ENCODE results near the gene THSD7B.

DNA sequence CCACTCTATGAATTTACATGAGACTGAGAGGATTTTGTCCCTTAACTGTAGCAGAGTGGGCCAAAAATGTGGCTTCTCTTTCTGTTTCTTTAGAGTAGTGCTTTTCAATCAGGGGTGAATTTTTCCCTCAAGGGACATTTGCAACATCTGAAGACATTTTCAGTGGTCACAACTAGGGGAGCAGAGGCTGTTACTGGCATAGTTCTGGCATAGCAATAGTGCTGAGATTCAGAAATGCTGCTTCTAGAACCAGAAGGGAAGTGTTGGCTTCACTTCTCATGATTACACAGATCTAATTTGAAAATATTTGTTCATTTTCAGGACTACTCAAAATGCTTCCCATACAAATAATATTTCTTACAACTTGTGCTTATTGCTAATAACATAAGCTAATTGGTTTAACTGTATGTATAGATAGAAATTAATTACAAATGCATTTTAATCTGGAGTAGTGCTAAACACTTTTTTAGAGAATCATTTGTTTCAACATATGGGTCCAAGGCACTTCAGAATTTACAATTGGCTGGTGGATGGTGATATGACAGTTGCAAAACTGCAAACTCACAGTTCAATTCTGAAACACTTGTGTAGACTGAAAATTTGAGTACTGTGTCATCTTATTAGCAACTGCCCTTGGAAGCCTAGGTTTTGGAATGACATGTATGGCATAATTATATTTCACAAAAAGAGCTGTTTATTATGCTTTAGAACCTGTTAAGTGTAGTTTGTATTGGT lies 526.7 kb downstream of the THSD7B start:
- TF ChIP-seq, protein P1, sequence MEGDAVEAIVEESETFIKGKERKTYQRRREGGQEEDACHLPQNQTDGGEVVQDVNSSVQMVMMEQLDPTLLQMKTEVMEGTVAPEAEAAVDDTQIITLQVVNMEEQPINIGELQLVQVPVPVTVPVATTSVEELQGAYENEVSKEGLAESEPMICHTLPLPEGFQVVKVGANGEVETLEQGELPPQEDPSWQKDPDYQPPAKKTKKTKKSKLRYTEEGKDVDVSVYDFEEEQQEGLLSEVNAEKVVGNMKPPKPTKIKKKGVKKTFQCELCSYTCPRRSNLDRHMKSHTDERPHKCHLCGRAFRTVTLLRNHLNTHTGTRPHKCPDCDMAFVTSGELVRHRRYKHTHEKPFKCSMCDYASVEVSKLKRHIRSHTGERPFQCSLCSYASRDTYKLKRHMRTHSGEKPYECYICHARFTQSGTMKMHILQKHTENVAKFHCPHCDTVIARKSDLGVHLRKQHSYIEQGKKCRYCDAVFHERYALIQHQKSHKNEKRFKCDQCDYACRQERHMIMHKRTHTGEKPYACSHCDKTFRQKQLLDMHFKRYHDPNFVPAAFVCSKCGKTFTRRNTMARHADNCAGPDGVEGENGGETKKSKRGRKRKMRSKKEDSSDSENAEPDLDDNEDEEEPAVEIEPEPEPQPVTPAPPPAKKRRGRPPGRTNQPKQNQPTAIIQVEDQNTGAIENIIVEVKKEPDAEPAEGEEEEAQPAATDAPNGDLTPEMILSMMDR (IDR thresholded peaks at IDR 0.05), result no peak
- no peak for TF ChIP-seq POLR2AphosphoS5 (IDR thresholded peaks at IDR 0.05)
